HCT116 (cell line): ENCODE measurements around the gene IGF2BP1. TPM values are rescaled to one million over a fixed set of nuclear protein-coding genes. Genes with fewer than 3 reads are reported as not detected.
"Not testable (repeated sequence)": the region's sequence is repeated elsewhere in the genome, so short reads cannot be mapped to it uniquely, and the experiment has no call there.

Source experiments
- ATAC-seq: fragments of 200-7000 bp; cut with Tn5 transposase; 2 replicates; pipeline ENCODE4 v1.9.1; 2020; ENCODE audit warnings: mild to moderate bottlenecking, moderate library complexity
- BruUV-seq: library from RNA; stranded (reverse); fragments of 400-500 nt; replicated peaks from 2 replicates; lab custom pipeline; 2021; lab: Mats Ljungman, UMichigan
- CTCF ChIA-PET: fragments of 300-600 bp; sonication (Branson Sonifier 250); formaldehyde crosslinking; loops from one replicate; lab custom pipeline; 2021; ENCODE audit warnings: antibody characterized with exemption; lab: Charles Lee
- POLR2A ChIA-PET: fragments of 300-600, 350-600 bp; sonication (Branson Sonifier 250); formaldehyde crosslinking; loops from one replicate; lab custom pipeline; 2021; ENCODE audit warnings: antibody characterized with exemption; lab: Charles Lee
- RAD21 ChIA-PET, 2 experiments: fragments of 300-600 bp; sonication (Branson Sonifier 250); formaldehyde crosslinking; loops; one replicate each; lab custom pipeline; 2023; ENCODE audit warnings: low total read pairs in 2 of 2; ENCODE audit not compliant: uncharacterized antibody in 2 of 2, unreplicated experiment in 2 of 2, low non-redundant PET in 1 of 2; lab: Charles Lee
- DNase-seq: peaks from one replicate; pipeline ENCODE4 v3.0.0-alpha.2; 2010; ENCODE audit warnings: low read depth, low spot score
- H2AFZ ChIP-seq: fragments of 200-600 bp; shearing (Covaris generic), sonication (generic); 2 replicates; pipeline ENCODE4 v1.6.1; 2017; ENCODE audit warnings: low read depth, mixed run types, mixed read lengths, antibody characterized with exemption, low read length; ENCODE audit not compliant: poor library complexity, severe bottlenecking
- H3K27ac ChIP-seq: 2 replicates; pipeline ENCODE4 v1.5.1; 2012; ENCODE audit warnings: low read depth, low read length
- H3K27me3 ChIP-seq: fragments of 200-600 bp; sonication (generic); 2 replicates; pipeline ENCODE4 v1.6.1; 2016; ENCODE audit warnings: mixed run types, low read length, mixed read lengths; ENCODE audit not compliant: insufficient read depth
- H3K36me3 ChIP-seq, 2 experiments: fragments of 200-500 bp in 1 of 2; fragments of 200-600 bp in 1 of 2; sonication (Bioruptor generic) in 1 of 2; sonication (generic) in 1 of 2; 2 replicates each; pipeline versions ENCODE4 v1.5.1 to v1.6.1; 2014 to 2016; ENCODE audit warnings: low read length in 2 of 2, inconsistent platforms in 1 of 2, mixed read lengths in 1 of 2, mixed run types in 1 of 2; ENCODE audit not compliant: insufficient read depth in 2 of 2, control insufficient read depth in 1 of 2
- H3K4me1 ChIP-seq, 2 experiments: fragments of 200-600 bp in 1 of 2; sonication (generic) in 1 of 2; 2 replicates each; pipeline versions ENCODE4 v1.5.1 to v1.6.1; 2012 to 2017; ENCODE audit warnings: low read length in 2 of 2, inconsistent platforms in 1 of 2, mild to moderate bottlenecking in 1 of 2, mixed read lengths in 1 of 2, mixed run types in 1 of 2, moderate library complexity in 1 of 2; ENCODE audit not compliant: insufficient read depth in 2 of 2, control insufficient read depth in 1 of 2
- H3K4me2 ChIP-seq: fragments of 200-600 bp; sonication (generic); 2 replicates; pipeline ENCODE4 v1.6.1; 2017; ENCODE audit warnings: mixed run types, low read length, mixed read lengths
- H3K4me3 ChIP-seq, 2 experiments: fragments of 200-600 bp in 1 of 2; sonication (generic) in 1 of 2; replicated peaks in 1 of 2; 2 replicates each; pipeline ENCODE4 v1.5.1; 2011 to 2016; ENCODE audit warnings: low read length in 2 of 2, control low read depth in 1 of 2, low read depth in 1 of 2, mild to moderate bottlenecking in 1 of 2, mixed read lengths in 1 of 2, mixed run types in 1 of 2
- H3K79me2 ChIP-seq: fragments of 200-600 bp; sonication (generic); 2 replicates; pipeline ENCODE4 v1.6.1; 2017; ENCODE audit warnings: mild to moderate bottlenecking, mixed run types, low read length, moderate library complexity, mixed read lengths; ENCODE audit not compliant: insufficient read depth
- H3K9ac ChIP-seq: fragments of 200-600 bp; sonication (generic); 2 replicates; pipeline ENCODE4 v1.6.1; 2016; ENCODE audit warnings: low read length, mixed read lengths
- H3K9me2 ChIP-seq: fragments of 200-600 bp; sonication (generic), shearing (Covaris generic); 2 replicates; pipeline ENCODE4 v1.6.1; 2017; ENCODE audit warnings: mixed run types, mild to moderate bottlenecking, moderate library complexity; ENCODE audit not compliant: insufficient read depth
- H3K9me3 ChIP-seq, 2 experiments: fragments of 200-500 bp in 1 of 2; fragments of 200-600 bp in 1 of 2; sonication (Bioruptor generic) in 1 of 2; sonication (generic) in 1 of 2; 2 replicates each; pipeline ENCODE4 v1.6.1; 2014 to 2017; ENCODE audit warnings: low read length in 2 of 2, mixed read lengths in 2 of 2, inconsistent platforms in 1 of 2, low read depth in 1 of 2, mild to moderate bottlenecking in 1 of 2, mixed run types in 1 of 2, moderate library complexity in 1 of 2; ENCODE audit not compliant: control insufficient read depth in 1 of 2, insufficient read depth in 1 of 2
- H4K20me1 ChIP-seq: fragments of 200-600 bp; sonication (generic), shearing (Covaris generic); 2 replicates; pipeline ENCODE4 v1.6.1; 2017; ENCODE audit warnings: mixed run types, mild to moderate bottlenecking, moderate library complexity; ENCODE audit not compliant: insufficient read depth
- ATF3 ChIP-seq: IDR thresholded peaks from 2 replicates; pipeline ENCODE4 v1.6.1; 2012
- ELF1 ChIP-seq: IDR thresholded peaks from 2 replicates; pipeline ENCODE4 v1.6.1; 2012; ENCODE audit warnings: low read depth, borderline replicate concordance
- REST ChIP-seq: IDR thresholded peaks from 2 replicates; pipeline ENCODE4 v1.6.1; 2012; ENCODE audit warnings: low read depth
- SIN3A ChIP-seq: IDR thresholded peaks from 2 replicates; pipeline ENCODE4 v1.6.1; 2012; ENCODE audit warnings: low read depth
- SP1 ChIP-seq: IDR thresholded peaks from 2 replicates; pipeline ENCODE4 v1.6.1; 2012; ENCODE audit warnings: low read depth
- TCF7L2 ChIP-seq: IDR thresholded peaks from 2 replicates; pipeline ENCODE4 v1.7.0; 2011; ENCODE audit warnings: borderline replicate concordance, inconsistent platforms; ENCODE audit not compliant: insufficient read depth, insufficient read length; ENCODE audit errors: extremely low read depth
- ZFX ChIP-seq: fragments of 450-650 bp; IDR thresholded peaks from 2 replicates; pipeline ENCODE4 v1.6.1; 2017
- intact Hi-C: fragments of 100-400 bp; cut with micrococcal nuclease; formaldehyde crosslinking; loops from 2 replicates; pipeline ENCODE4 v1.10.0; 2022
- total RNA-seq: library from RNA; stranded (reverse); gene quantifications from one replicate; pipeline ENCODE4 v1.2.1, GENCODE V29; 2021; ENCODE audit not compliant: unreplicated experiment
- TF ChIP-seq, protein P1 (sequence below): IDR thresholded peaks from 2 replicates; pipeline ENCODE4 v1.6.1; 2011; ENCODE audit warnings: mild to moderate bottlenecking, low read length, moderate library complexity; ENCODE audit not compliant: insufficient replicate concordance; ENCODE audit errors: extremely low read depth
- TF ChIP-seq, protein P2 (sequence below), 3 experiments: fragments of 200-600 bp in 1 of 3; sonication (generic) in 1 of 3; IDR thresholded peaks in 2 of 3; conservative IDR thresholded peaks in 1 of 3; 2 replicates each; pipeline ENCODE4 v1.5.1; 2012 to 2017; ENCODE audit warnings: low read depth in 2 of 3, low read length in 2 of 3, antibody characterized with exemption in 1 of 3, borderline replicate concordance in 1 of 3, control low read depth in 1 of 3, mild to moderate bottlenecking in 1 of 3, mixed read lengths in 1 of 3, mixed run types in 1 of 3, moderate library complexity in 1 of 3; ENCODE audit not compliant: insufficient read depth in 1 of 3

IGF2BP1 gene
- total RNA-seq, 1 experiment from 2014 or later, result 0.91 TPM

DNA sequence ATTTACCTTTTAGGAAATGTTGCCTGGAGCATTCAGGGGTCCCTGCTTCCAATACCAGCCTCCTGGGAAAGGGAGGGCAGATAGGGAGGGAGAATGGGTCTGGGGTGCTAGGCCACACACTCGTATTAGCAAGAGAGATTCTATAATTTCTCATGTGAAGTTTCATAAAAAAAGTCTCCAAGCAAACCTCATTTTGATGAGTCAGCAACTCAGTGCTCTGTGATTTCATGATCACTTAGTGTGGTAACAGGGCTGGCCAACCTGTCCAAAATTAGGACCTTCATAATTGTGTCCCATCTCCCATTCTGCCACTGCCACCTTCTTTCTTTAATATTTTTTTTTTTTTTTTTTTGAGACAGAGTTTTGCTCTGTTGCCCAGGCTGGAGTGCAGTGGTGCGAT lies 41.4 kb downstream of the IGF2BP1 start:
- H4K20me1 ChIP-seq, result no peaks in the 10 kb centered on the region
- TF ChIP-seq, protein P1, sequence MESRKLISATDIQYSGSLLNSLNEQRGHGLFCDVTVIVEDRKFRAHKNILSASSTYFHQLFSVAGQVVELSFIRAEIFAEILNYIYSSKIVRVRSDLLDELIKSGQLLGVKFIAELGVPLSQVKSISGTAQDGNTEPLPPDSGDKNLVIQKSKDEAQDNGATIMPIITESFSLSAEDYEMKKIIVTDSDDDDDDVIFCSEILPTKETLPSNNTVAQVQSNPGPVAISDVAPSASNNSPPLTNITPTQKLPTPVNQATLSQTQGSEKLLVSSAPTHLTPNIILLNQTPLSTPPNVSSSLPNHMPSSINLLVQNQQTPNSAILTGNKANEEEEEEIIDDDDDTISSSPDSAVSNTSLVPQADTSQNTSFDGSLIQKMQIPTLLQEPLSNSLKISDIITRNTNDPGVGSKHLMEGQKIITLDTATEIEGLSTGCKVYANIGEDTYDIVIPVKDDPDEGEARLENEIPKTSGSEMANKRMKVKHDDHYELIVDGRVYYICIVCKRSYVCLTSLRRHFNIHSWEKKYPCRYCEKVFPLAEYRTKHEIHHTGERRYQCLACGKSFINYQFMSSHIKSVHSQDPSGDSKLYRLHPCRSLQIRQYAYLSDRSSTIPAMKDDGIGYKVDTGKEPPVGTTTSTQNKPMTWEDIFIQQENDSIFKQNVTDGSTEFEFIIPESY, result no peak
- TF ChIP-seq ATF3 (no peak), TCF7L2 (no peak), SIN3A (no peak), REST (no peak), SP1 (no peak), ZFX (no peak), ELF1 (no peak)
- TF ChIP-seq, protein P2, sequence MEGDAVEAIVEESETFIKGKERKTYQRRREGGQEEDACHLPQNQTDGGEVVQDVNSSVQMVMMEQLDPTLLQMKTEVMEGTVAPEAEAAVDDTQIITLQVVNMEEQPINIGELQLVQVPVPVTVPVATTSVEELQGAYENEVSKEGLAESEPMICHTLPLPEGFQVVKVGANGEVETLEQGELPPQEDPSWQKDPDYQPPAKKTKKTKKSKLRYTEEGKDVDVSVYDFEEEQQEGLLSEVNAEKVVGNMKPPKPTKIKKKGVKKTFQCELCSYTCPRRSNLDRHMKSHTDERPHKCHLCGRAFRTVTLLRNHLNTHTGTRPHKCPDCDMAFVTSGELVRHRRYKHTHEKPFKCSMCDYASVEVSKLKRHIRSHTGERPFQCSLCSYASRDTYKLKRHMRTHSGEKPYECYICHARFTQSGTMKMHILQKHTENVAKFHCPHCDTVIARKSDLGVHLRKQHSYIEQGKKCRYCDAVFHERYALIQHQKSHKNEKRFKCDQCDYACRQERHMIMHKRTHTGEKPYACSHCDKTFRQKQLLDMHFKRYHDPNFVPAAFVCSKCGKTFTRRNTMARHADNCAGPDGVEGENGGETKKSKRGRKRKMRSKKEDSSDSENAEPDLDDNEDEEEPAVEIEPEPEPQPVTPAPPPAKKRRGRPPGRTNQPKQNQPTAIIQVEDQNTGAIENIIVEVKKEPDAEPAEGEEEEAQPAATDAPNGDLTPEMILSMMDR (IDR thresholded peaks at IDR 0.05 in 2 of 3, conservative IDR thresholded peaks at IDR 0.05 in 1 of 3; ENCODE audit: borderline replicate concordance in 1 of 3, insufficient read depth in 1 of 3, low read depth in 2 of 3, low read length in 2 of 3), result no peak
- ATAC-seq, result no peak
- peaks cover 6 to 13% of the 10 kb centered on the region in 2 experiments for H3K4me1 ChIP-seq
- intact Hi-C loops, result loop anchor here (5.0 to 10.0 kb wide), 2 partner anchors 316 to 1014 kb away; partner anchors contain the start of genes PRAC1 and PRAC2
- BruUV-seq, result no TSS peak
- no peaks in the 10 kb centered on the region for H3K27me3 ChIP-seq
- H3K79me2 ChIP-seq, result no peaks in the 10 kb centered on the region
- H3K9ac ChIP-seq, result no peak overlapping the region
- no peak overlapping the region for H3K27ac ChIP-seq
- H3K36me3 ChIP-seq, result no peaks in the 10 kb centered on the region
- ChIA-PET RAD21 (no interaction called here), POLR2A (interaction anchor here (0.7 kb wide), 1 partner anchor 22 kb away, joined by 4 read pairs; no protein-coding TSS in a partner anchor), CTCF (no interaction called here)
- H3K9me3 ChIP-seq, result no peaks in the 10 kb centered on the region
- no peak overlapping the region for H3K4me2 ChIP-seq
- H2AFZ ChIP-seq, result no peak overlapping the region
- no peaks in the 10 kb centered on the region for H3K9me2 ChIP-seq
- no peak for DNase-seq
- H3K4me3 ChIP-seq, result no peak overlapping the region

DNA sequence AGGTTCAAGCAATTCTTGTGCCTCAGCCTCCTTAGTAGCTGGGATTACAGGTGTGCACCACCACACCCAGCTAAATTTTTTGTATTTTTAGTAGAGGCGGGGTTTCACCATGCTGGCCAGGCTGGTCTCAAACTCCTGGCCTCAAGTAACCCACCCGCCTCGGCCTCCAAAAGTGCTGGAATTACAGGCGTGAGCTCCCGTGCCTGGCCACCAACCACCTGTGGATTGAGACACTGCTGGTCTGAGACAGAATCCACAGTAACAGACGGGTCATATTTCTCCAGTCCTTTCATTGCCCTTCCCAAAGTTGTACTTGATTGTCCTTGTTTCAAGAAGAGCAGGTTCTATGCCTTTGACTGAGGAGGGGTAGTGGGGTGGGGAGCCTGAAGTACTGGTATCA lies 42.3 kb downstream of the IGF2BP1 start:
- H2AFZ ChIP-seq, H3K9me2 ChIP-seq, H3K79me2 ChIP-seq, H3K4me3 ChIP-seq, H3K9ac ChIP-seq, BruUV-seq, H3K36me3 ChIP-seq, ATAC-seq, H3K27me3 ChIP-seq, H3K9me3 ChIP-seq, H3K4me2 ChIP-seq, CTCF ChIA-PET, POLR2A ChIA-PET, DNase-seq, H3K27ac ChIP-seq, H4K20me1 ChIP-seq: not testable (repeated sequence)
- intact Hi-C loops, result loop anchor here (5.0 to 10.0 kb wide), 2 partner anchors 317 to 1015 kb away; partner anchors contain the start of genes PRAC1 and PRAC2
- RAD21 ChIA-PET, result interaction anchor here in 1 of 2 experiments (0.7 kb wide), 1 partner anchor 161 kb away, joined by 3 read pairs; no protein-coding TSS in a partner anchor
- peaks cover 6 to 13% of the 10 kb centered on the region in 2 experiments for H3K4me1 ChIP-seq
